Fibroblast of skin of right biceps (primary cell): ENCODE measurements around the gene MEPE.
A peak's percentile ranks its signal among the peaks of the same experiment; 100 is the strongest.
"Not testable (repeated sequence)": the region's sequence is repeated elsewhere in the genome, so short reads cannot be mapped to it uniquely, and the experiment has no call there.

Source experiments
- DNase-seq: peaks from one replicate; pipeline ENCODE4 v3.0.0-alpha.2; 2013

The MEPE gene

DNA sequence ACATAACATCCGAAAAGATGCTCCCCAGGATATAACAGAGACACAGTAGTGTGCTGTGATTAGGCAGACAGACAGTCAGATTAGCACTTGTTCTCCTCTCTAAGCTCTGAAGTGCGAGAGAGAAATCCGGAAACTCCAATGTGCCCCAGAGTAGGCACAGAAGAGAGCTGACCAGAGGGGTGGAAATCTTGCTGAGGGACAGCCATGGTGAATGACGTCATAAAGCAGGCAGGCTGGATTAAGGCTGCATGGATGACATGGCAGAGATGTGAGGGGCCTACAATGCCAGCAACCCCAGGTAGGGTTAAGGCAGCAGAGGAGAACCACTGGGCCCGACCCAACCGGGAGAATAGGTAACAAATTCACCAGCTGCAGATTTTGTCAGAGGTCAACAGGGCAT lies 53.3 kb downstream of the MEPE start:
- no peak for DNase-seq

DNA sequence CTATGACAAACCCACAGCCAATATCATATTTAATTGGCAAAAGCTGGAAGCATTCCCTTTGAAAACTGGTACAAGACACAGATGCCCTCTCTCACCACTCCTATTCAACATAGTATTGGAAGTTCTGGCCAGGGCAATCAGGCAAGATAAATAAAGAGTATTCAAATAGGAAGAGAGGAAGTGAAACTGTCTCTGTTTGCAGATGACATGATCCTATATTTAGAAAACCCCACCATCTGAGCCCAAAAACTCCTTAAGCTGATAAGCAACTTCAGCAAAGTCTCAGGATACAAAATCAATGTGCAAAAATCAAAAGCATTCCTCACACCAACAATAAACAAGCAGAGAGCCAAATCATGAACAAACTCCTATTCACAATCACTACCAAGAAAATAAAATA lies 58.0 kb downstream of the MEPE start:
- DNase-seq = not testable (repeated sequence)

DNA sequence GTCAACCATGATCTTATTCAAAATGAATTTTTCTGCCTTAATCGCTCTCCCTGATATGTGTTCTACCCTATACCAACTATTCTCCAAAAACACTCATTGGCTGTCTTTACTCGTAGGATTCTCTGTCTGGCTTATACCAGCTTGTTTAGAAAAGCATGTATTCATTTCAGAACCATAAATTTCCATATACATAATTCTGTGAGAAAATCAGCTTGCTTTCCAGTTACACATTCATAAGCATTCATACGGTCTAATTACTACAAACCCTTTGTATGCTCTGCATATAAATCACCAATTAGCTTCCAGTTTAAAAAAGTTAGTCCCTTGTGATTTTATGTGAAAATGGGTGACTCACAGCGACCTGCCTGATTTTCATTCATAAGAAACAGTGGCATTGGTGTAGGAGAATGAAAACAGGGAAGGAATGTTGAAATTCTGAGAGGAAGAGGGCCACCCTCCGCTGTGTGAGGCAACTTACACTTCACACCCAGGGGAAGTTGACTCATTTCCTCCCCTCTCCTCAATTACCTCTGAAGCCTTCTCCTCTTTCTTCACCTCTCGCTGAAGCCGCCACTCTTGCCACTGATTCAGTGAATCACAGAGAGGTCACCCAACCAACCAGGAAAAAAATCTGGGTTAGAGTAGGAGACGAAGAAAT lies 63.3 kb downstream of the MEPE start:
- DNase-seq = peak; percentile 93
